HCT116 (cell line): ENCODE measurements around the gene ADK. TPM values are rescaled to one million over a fixed set of nuclear protein-coding genes. Genes with fewer than 3 reads are reported as not detected.

Experiments
- ATAC-seq: fragments of 200-7000 bp; cut with Tn5 transposase; 2 replicates; pipeline ENCODE4 v1.9.1; 2020; ENCODE audit warnings: mild to moderate bottlenecking, moderate library complexity
- BruUV-seq: library from RNA; stranded (reverse); fragments of 400-500 nt; replicated peaks from 2 replicates; lab custom pipeline; 2021; lab: Mats Ljungman, UMichigan
- CTCF ChIA-PET: fragments of 300-600 bp; sonication (Branson Sonifier 250); formaldehyde crosslinking; loops from one replicate; lab custom pipeline; 2021; ENCODE audit warnings: antibody characterized with exemption; lab: Charles Lee
- POLR2A ChIA-PET: fragments of 300-600, 350-600 bp; sonication (Branson Sonifier 250); formaldehyde crosslinking; loops from one replicate; lab custom pipeline; 2021; ENCODE audit warnings: antibody characterized with exemption; lab: Charles Lee
- RAD21 ChIA-PET, 2 experiments: fragments of 300-600 bp; sonication (Branson Sonifier 250); formaldehyde crosslinking; loops; one replicate each; lab custom pipeline; 2023; ENCODE audit warnings: low total read pairs in 2 of 2; ENCODE audit not compliant: uncharacterized antibody in 2 of 2, unreplicated experiment in 2 of 2, low non-redundant PET in 1 of 2; lab: Charles Lee
- DNase-seq: peaks from one replicate; pipeline ENCODE4 v3.0.0-alpha.2; 2010; ENCODE audit warnings: low read depth, low spot score
- H2AFZ ChIP-seq: fragments of 200-600 bp; shearing (Covaris generic), sonication (generic); 2 replicates; pipeline ENCODE4 v1.6.1; 2017; ENCODE audit warnings: low read depth, mixed run types, mixed read lengths, antibody characterized with exemption, low read length; ENCODE audit not compliant: poor library complexity, severe bottlenecking
- H3K27ac ChIP-seq: 2 replicates; pipeline ENCODE4 v1.5.1; 2012; ENCODE audit warnings: low read depth, low read length
- H3K27me3 ChIP-seq: fragments of 200-600 bp; sonication (generic); 2 replicates; pipeline ENCODE4 v1.6.1; 2016; ENCODE audit warnings: mixed run types, low read length, mixed read lengths; ENCODE audit not compliant: insufficient read depth
- H3K36me3 ChIP-seq, 2 experiments: fragments of 200-500 bp in 1 of 2; fragments of 200-600 bp in 1 of 2; sonication (Bioruptor generic) in 1 of 2; sonication (generic) in 1 of 2; 2 replicates each; pipeline versions ENCODE4 v1.5.1 to v1.6.1; 2014 to 2016; ENCODE audit warnings: low read length in 2 of 2, inconsistent platforms in 1 of 2, mixed read lengths in 1 of 2, mixed run types in 1 of 2; ENCODE audit not compliant: insufficient read depth in 2 of 2, control insufficient read depth in 1 of 2
- H3K4me1 ChIP-seq, 2 experiments: fragments of 200-600 bp in 1 of 2; sonication (generic) in 1 of 2; 2 replicates each; pipeline versions ENCODE4 v1.5.1 to v1.6.1; 2012 to 2017; ENCODE audit warnings: low read length in 2 of 2, inconsistent platforms in 1 of 2, mild to moderate bottlenecking in 1 of 2, mixed read lengths in 1 of 2, mixed run types in 1 of 2, moderate library complexity in 1 of 2; ENCODE audit not compliant: insufficient read depth in 2 of 2, control insufficient read depth in 1 of 2
- H3K4me2 ChIP-seq: fragments of 200-600 bp; sonication (generic); 2 replicates; pipeline ENCODE4 v1.6.1; 2017; ENCODE audit warnings: mixed run types, low read length, mixed read lengths
- H3K4me3 ChIP-seq, 2 experiments: fragments of 200-600 bp in 1 of 2; sonication (generic) in 1 of 2; replicated peaks in 1 of 2; 2 replicates each; pipeline ENCODE4 v1.5.1; 2011 to 2016; ENCODE audit warnings: low read length in 2 of 2, control low read depth in 1 of 2, low read depth in 1 of 2, mild to moderate bottlenecking in 1 of 2, mixed read lengths in 1 of 2, mixed run types in 1 of 2
- H3K79me2 ChIP-seq: fragments of 200-600 bp; sonication (generic); 2 replicates; pipeline ENCODE4 v1.6.1; 2017; ENCODE audit warnings: mild to moderate bottlenecking, mixed run types, low read length, moderate library complexity, mixed read lengths; ENCODE audit not compliant: insufficient read depth
- H3K9ac ChIP-seq: fragments of 200-600 bp; sonication (generic); 2 replicates; pipeline ENCODE4 v1.6.1; 2016; ENCODE audit warnings: low read length, mixed read lengths
- H3K9me2 ChIP-seq: fragments of 200-600 bp; sonication (generic), shearing (Covaris generic); 2 replicates; pipeline ENCODE4 v1.6.1; 2017; ENCODE audit warnings: mixed run types, mild to moderate bottlenecking, moderate library complexity; ENCODE audit not compliant: insufficient read depth
- H3K9me3 ChIP-seq, 2 experiments: fragments of 200-500 bp in 1 of 2; fragments of 200-600 bp in 1 of 2; sonication (Bioruptor generic) in 1 of 2; sonication (generic) in 1 of 2; 2 replicates each; pipeline ENCODE4 v1.6.1; 2014 to 2017; ENCODE audit warnings: low read length in 2 of 2, mixed read lengths in 2 of 2, inconsistent platforms in 1 of 2, low read depth in 1 of 2, mild to moderate bottlenecking in 1 of 2, mixed run types in 1 of 2, moderate library complexity in 1 of 2; ENCODE audit not compliant: control insufficient read depth in 1 of 2, insufficient read depth in 1 of 2
- H4K20me1 ChIP-seq: fragments of 200-600 bp; sonication (generic), shearing (Covaris generic); 2 replicates; pipeline ENCODE4 v1.6.1; 2017; ENCODE audit warnings: mixed run types, mild to moderate bottlenecking, moderate library complexity; ENCODE audit not compliant: insufficient read depth
- ATF3 ChIP-seq: IDR thresholded peaks from 2 replicates; pipeline ENCODE4 v1.6.1; 2012
- CEBPB ChIP-seq: IDR thresholded peaks from 2 replicates; pipeline ENCODE4 v1.6.1; 2012; ENCODE audit warnings: low read depth
- ELF1 ChIP-seq: IDR thresholded peaks from 2 replicates; pipeline ENCODE4 v1.6.1; 2012; ENCODE audit warnings: low read depth, borderline replicate concordance
- EZH2phosphoT487 ChIP-seq: fragments of 200-600 bp; IDR thresholded peaks from 2 replicates; pipeline ENCODE4 v1.6.1; 2018; ENCODE audit warnings: antibody characterized with exemption, borderline replicate concordance
- FOSL1 ChIP-seq: IDR thresholded peaks from 2 replicates; pipeline ENCODE4 v1.6.1; 2012; ENCODE audit warnings: low read depth
- JUND ChIP-seq: IDR thresholded peaks from 2 replicates; pipeline ENCODE4 v1.6.1; 2012
- MAX ChIP-seq: IDR thresholded peaks from 2 replicates; pipeline ENCODE4 v1.6.1; 2012
- POLR2A ChIP-seq: IDR thresholded peaks from 2 replicates; pipeline ENCODE4 v1.7.0; 2011; ENCODE audit warnings: borderline replicate concordance; ENCODE audit not compliant: insufficient read depth, insufficient read length; ENCODE audit errors: extremely low read depth
- POLR2AphosphoS5 ChIP-seq: IDR thresholded peaks from 2 replicates; pipeline ENCODE4 v1.6.1; 2011; ENCODE audit warnings: mild to moderate bottlenecking, low read depth, low read length, moderate library complexity
- RAD21 ChIP-seq: IDR thresholded peaks from 2 replicates; pipeline ENCODE4 v1.6.1; 2012; ENCODE audit warnings: low read depth, mild to moderate bottlenecking
- SIN3A ChIP-seq: IDR thresholded peaks from 2 replicates; pipeline ENCODE4 v1.6.1; 2012; ENCODE audit warnings: low read depth
- SP1 ChIP-seq: IDR thresholded peaks from 2 replicates; pipeline ENCODE4 v1.6.1; 2012; ENCODE audit warnings: low read depth
- TCF7L2 ChIP-seq: IDR thresholded peaks from 2 replicates; pipeline ENCODE4 v1.7.0; 2011; ENCODE audit warnings: borderline replicate concordance, inconsistent platforms; ENCODE audit not compliant: insufficient read depth, insufficient read length; ENCODE audit errors: extremely low read depth
- YY1 ChIP-seq: IDR thresholded peaks from 2 replicates; pipeline ENCODE4 v1.6.1; 2011; ENCODE audit warnings: low read length, low read depth, moderate library complexity, mild to moderate bottlenecking; ENCODE audit not compliant: insufficient replicate concordance; ENCODE audit errors: extremely low read depth
- ZBTB33 ChIP-seq: IDR thresholded peaks from 2 replicates; pipeline ENCODE4 v1.6.1; 2011; ENCODE audit warnings: mild to moderate bottlenecking, low read length, moderate library complexity; ENCODE audit not compliant: insufficient replicate concordance; ENCODE audit errors: extremely low read depth
- ZNF274 ChIP-seq: fragments of 200-500 bp; sonication (Bioruptor generic); IDR thresholded peaks from 2 replicates; pipeline ENCODE4 v1.6.1; 2014; ENCODE audit warnings: mild to moderate bottlenecking, low read depth, low read length, inconsistent platforms
- intact Hi-C: fragments of 100-400 bp; cut with micrococcal nuclease; formaldehyde crosslinking; loops from 2 replicates; pipeline ENCODE4 v1.10.0; 2022
- total RNA-seq: library from RNA; stranded (reverse); gene quantifications from one replicate; pipeline ENCODE4 v1.2.1, GENCODE V29; 2021; ENCODE audit not compliant: unreplicated experiment
- TF ChIP-seq, protein P1 (sequence below), 3 experiments: fragments of 200-600 bp in 1 of 3; sonication (generic) in 1 of 3; IDR thresholded peaks in 2 of 3; conservative IDR thresholded peaks in 1 of 3; 2 replicates each; pipeline ENCODE4 v1.5.1; 2012 to 2017; ENCODE audit warnings: low read depth in 2 of 3, low read length in 2 of 3, antibody characterized with exemption in 1 of 3, borderline replicate concordance in 1 of 3, control low read depth in 1 of 3, mild to moderate bottlenecking in 1 of 3, mixed read lengths in 1 of 3, mixed run types in 1 of 3, moderate library complexity in 1 of 3; ENCODE audit not compliant: insufficient read depth in 1 of 3

The ADK gene
- total RNA-seq, 1 experiment from 2014 or later = 55.0 TPM

- TF ChIP-seq CEBPB (no peak), ELF1 (no peak), POLR2AphosphoS5 (no peak), MAX (no peak), ZBTB33 (no peak), YY1 (no peak), RAD21 (no peak), POLR2A (no peak), JUND (no peak), ZNF274 (no peak), SP1 (no peak), EZH2phosphoT487 (no peak), SIN3A (no peak), TCF7L2 (no peak), ATF3 (no peak), FOSL1 (no peak)
- TF ChIP-seq, protein P1, sequence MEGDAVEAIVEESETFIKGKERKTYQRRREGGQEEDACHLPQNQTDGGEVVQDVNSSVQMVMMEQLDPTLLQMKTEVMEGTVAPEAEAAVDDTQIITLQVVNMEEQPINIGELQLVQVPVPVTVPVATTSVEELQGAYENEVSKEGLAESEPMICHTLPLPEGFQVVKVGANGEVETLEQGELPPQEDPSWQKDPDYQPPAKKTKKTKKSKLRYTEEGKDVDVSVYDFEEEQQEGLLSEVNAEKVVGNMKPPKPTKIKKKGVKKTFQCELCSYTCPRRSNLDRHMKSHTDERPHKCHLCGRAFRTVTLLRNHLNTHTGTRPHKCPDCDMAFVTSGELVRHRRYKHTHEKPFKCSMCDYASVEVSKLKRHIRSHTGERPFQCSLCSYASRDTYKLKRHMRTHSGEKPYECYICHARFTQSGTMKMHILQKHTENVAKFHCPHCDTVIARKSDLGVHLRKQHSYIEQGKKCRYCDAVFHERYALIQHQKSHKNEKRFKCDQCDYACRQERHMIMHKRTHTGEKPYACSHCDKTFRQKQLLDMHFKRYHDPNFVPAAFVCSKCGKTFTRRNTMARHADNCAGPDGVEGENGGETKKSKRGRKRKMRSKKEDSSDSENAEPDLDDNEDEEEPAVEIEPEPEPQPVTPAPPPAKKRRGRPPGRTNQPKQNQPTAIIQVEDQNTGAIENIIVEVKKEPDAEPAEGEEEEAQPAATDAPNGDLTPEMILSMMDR (IDR thresholded peaks at IDR 0.05 in 2 of 3, conservative IDR thresholded peaks at IDR 0.05 in 1 of 3; ENCODE audit: borderline replicate concordance in 1 of 3, insufficient read depth in 1 of 3, low read depth in 2 of 3, low read length in 2 of 3) = no peak
- Histone ChIP-seq H3K79me2 (peaks cover 3% of the 10 kb centered on the region; the same call in 1 of the 2 replicates), H3K4me1 (peaks cover 2 to 12% of the 10 kb centered on the region in 2 experiments; a peak in 2 of 4 replicates), H3K27me3 (no peaks in the 10 kb centered on the region), H3K9ac (no peak overlapping the region), H3K4me2 (no peak overlapping the region), H3K36me3 (no peaks in the 10 kb centered on the region), H3K9me3 (no peaks in the 10 kb centered on the region), H4K20me1 (no peaks in the 10 kb centered on the region), H3K4me3 (no peak overlapping the region), H3K9me2 (no peaks in the 10 kb centered on the region), H3K27ac (no peak overlapping the region), H2AFZ (no peak overlapping the region)
- ATAC-seq (no peak), DNase-seq (no peak)
- ChIA-PET RAD21 (no interaction called here), CTCF (no interaction called here), POLR2A (interaction anchor here (0.6 kb wide), 1 partner anchor 9 kb away, joined by 3 read pairs; no protein-coding TSS in a partner anchor)
- BruUV-seq = no TSS peak
- intact Hi-C loops = no loop called here
Observed at GRCh38 chr10:74334221-74334620, 183.2 kb downstream of the ADK start.
